NCI-H146 treated with DMSO at 0.1 percent for 48 hours (cell line): ENCODE results near the gene RASIP1.
"Not testable (repeated sequence)": the region's sequence is repeated elsewhere in the genome, so short reads cannot be mapped to it uniquely, and the experiment has no call there.

Experiments used
- DNase-seq: peaks from one replicate; lab custom pipeline; 2025; ENCODE audit not compliant: unreplicated experiment; lab: John Stamatoyannopoulos, UW

Gene RASIP1

DNA sequence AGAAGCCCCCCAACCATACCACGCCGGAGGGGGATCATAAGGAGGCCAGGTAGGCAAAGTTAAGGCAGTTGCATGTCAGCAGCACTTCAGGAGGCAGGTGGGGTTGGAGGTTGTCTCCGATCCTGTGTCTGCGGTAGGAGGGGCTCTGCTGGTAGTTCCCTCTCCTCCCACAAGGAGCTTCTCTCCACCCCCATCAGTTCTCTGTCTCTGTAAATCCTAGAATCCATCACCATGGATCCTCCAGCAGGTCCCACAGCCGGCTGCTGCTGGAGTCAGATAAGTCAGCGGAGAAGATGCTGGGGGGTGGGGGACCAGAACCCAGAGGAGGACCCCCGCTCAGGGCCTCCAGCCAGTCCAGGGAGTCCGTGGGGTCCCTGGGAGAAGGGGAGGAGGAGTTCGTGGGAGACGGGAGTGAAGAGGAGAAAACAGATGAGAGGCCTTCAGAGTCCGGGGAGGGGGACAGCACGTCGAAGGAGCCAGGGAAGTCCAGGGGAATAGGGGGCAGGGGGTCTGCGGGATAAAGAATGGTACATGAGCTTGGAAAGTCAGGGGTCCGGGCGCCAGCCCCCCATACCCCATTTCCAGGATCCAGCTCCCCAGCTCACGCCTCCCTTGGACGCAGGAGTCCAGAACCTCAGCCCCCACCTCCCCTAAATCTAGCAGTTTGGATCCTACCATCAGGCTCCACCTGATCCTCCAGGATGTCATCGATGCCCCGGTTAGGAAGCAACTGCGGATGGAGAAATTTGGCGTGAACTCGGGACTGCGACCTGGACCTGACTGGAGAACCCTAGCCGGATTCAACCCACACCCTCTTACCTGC is 27.2 kb downstream of the RASIP1 start:
- DNase-seq, result no peak

DNA sequence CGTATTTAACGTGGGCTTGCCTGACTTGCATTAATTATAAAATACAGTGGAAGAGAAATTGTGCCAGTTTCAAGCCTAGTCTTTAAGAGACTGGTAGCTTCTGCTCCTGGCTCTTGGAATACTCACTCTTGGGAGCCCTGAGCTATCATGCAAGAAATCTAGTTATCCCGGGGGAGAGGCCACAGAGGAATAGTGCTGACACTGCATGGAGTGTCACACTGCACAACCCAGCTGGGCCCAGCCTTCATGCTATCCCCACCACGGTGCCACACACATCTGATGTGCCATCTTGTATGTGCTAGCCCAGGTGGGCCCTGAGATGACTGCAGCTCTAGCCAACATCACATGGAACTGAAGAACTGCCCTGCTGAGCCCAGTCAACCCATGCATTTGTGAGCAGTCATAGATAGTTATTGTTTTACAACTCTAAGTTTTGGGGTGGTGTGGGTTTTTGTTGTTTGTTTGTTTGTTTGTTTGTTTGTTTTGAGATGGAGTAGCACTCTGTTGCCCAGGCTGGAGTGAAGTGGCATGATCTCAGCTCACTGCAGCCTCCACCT is 29.2 kb downstream of the RASIP1 start:
- DNase-seq, result no peak

DNA sequence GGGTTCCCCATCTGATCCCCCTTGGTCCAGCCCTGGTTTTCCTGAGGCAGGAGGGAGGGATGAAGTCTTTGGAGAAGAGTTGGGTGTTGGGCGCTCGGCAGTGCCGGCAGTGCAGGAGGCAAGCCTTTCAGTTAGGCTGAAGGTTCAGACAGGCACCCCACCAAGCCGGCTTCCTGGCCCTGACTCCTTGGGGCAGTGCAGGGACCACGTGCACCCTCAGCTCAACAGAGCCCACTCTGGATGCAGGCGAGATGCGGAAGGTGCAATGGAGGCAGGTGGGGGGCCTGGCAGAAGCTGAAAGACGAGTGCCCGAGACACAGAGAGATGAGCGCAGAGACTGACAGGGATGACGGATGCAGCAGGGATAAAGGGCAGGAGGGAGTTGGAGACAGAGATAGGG is 31.9 kb downstream of the RASIP1 start:
- DNase-seq, result no peak

DNA sequence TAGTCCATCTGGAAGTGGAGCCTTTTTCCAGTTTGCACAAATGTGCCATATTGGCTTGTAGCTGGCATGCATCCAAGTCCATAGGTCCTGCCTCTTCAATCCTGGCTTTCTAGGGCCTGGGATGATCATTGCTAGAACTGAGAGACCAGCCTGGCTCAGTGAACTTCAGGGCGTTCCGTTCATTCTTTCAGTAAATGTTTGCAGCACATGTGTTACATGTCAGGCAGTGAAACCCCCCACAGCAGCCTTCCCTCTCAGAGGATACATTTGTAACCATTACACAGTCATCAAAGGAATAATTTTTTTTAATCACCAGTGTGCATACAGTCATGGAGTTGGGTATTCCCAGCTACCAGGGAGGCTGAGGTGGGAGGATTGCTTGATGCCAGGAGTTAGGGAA is 35.0 kb downstream of the RASIP1 start:
- DNase-seq, result no peak

DNA sequence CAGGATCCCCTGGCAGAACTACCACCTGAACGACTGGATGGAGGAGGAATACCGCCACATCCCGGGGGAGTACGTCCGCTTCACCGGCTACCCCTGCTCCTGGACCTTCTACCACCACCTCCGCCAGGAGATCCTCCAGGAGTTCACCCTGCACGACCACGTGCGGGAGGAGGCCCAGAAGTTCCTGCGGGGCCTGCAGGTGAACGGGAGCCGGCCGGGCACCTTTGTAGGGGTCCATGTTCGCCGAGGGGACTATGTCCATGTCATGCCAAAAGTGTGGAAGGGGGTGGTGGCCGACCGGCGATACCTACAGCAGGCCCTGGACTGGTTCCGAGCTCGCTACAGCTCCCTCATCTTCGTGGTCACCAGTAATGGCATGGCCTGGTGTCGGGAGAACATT is 37.1 kb downstream of the RASIP1 start:
- no peak for DNase-seq

DNA sequence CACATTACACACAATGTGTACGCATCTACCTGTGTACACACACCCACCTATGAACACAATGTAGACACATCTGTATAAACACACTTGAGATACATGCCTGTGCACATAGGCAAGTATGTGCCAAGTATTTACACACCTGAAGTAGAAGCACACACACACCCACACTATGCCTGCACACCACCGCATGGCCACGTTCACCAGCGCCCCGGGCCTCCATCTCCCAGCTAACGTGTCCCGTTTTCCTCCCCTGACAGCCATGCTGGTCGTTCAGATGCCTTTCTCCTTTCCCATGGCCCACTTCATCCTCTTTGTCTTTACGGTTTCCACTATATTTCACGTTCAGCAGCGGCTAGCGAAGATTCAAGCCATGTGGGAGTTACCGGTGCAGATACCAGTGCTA is 37.7 kb downstream of the RASIP1 start:
- no peak for DNase-seq

DNA sequence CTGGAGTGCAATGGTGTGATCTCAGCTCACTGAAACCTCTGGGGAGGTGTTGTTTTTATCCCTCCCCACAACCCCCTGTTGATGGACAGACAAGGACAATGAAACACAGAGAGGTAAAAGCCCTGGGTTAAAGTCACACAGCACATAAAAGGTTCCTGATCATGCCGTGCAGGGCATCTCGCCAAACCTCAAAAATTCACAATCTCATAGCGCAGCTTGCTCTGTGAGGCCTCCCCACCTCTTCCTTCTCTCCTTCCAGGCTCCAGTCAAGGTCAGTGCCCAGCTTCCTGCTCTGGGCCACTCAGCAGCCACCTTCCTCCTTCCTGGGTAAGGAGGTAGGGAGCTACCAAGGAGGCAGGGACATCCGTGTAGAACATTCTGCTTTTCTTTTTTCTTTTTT is 42.4 kb downstream of the RASIP1 start:
- DNase-seq, result no peak

DNA sequence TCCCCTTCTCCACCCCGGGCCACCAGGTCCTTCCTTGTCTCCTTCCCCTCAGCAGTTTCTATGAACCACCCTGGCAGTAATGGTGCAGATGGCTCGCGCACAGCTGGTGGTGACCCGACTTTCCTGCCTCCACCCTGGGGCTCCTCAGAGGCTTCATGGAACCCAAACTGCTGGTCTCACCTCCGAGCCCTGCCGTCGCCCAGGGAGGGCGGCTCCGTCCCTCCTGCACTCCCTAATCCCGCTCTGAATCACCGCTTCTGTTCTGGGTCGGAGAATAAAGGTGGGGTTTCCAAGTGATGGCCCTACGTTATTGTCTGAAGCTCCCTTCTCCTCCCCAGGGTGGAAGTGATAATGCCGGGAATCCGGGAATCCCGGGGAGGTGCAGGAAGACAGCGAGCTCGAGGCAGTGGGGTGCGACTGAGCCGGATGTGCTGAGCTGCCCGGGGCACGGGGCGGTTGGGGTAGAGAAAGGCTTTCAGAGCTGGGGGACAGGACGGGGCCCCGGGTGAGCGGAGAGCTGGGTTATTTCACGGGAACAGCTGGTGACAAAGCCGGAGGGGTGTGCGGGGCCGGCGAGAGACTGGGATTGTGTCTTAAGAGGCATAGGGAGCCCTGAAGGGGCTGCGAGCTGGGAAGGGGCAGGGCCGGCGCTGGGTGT is 43.9 kb downstream of the RASIP1 start:
- no peak for DNase-seq

DNA sequence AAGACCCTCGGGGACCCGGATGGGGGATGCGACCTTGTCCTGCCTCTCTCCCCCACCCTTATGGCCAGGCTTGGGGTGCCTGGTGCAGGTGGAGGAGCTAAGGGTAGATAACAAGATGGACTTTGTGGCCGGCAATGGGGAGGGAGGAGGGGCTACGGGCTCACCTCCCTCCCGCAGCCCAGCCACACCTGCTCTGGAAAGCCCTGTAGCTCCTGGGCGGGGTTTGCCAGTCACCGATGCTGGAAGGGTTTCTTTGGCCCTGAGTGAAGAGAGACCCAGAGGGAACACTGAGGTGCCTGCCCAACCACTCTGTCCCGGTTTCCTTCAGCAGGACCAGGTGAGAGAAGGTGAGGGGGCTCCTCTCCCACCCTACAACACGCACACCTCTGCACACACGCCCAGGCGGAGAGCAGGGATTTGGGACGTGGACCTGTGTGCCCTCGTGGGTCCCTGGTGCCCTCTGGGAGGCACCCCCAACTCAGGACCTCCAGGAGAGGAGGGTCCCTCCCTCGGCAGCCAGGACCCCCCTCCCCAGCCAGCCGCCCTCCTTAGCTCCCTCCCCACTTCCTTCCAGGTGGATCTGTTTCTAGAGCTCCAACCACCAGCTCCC is 44.6 kb downstream of the RASIP1 start, which contains the start of gene FUT2:
Gene FUT2 (plus strand): TSS at position 229 of the 610 bp plus-strand sequence. CDS start 6,986 bp downstream, outside the sequence.
- DNase-seq, result peak; percentile 35

DNA sequence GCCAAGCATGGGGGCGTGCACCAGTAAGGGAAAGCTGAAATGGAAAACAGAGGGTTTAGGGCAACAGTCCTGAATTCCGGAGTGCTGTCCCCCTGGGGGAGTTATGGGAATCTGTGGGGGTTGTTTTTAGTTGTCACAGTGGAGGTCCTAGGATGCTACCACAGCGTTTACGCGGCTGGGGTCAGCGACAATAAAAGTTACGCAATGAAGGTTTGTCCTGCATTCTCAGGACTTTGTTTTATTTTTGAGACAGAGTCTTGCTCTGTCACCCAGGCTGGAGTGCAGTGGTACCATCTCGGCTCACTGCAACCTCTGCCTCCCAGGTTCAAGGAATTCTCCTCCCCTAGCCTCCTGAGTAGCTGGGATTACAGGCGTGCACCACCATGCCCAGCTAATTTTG is 46.8 kb downstream of the RASIP1 start:
- DNase-seq, result not testable (repeated sequence)

DNA sequence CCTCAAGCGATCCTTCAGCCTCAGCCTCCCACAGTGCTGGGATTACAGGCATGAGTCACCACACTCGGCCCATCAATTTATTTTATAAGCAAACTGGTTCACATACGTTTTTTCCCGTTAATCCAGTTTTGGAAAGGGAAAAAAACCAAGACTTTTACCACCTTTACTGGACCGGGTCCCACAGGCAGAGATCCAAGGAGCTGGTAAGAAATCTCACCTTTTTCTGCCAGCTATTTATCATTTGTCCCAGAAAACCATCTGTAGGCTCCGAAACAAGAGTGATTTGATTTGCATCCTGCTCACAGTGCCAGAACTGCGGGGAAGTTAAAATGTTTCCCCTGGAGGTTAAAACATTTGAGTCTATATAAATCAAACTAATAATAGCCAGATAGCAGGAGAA is 51.0 kb downstream of the RASIP1 start:
- DNase-seq, result no peak

DNA sequence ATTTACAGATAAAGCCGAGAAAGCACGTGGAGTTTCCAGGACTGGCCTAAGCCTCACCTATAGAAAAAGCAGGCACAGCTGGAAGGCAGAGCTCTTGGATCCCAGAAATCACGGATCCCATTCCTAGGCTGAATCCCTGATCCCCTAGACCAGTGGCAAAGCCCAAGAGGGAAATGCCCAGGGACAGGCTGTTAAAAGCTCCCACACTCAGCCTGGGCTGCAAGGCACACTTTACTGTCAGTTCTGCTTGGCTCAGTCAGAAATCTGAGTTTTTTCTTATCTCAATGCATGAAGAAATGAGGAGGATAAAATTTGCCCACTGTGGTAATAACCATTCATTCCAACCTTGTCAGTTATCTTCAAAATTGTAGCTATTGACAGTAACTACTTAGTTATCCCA is 52.6 kb downstream of the RASIP1 start:
- no peak for DNase-seq

DNA sequence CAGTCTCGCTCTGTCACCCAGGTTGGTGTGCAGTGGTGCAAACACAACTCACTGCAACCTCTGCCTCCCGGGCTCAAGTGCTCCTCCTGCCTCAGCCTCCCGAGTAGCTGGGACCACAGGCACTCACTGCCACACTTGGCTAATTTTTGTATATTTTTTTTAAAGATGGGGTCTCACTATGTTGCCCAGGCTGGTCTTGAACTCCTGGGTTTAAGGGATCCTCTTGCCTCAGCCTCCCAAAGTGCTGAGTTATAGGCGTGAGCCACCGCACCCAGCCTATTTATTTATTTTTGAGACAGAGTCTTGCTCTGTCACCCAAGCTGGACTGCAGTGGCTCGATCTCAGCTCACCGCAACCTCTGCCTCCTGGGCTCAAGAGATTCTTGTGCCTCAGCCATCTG is 53.8 kb downstream of the RASIP1 start:
- not testable (repeated sequence) for DNase-seq

DNA sequence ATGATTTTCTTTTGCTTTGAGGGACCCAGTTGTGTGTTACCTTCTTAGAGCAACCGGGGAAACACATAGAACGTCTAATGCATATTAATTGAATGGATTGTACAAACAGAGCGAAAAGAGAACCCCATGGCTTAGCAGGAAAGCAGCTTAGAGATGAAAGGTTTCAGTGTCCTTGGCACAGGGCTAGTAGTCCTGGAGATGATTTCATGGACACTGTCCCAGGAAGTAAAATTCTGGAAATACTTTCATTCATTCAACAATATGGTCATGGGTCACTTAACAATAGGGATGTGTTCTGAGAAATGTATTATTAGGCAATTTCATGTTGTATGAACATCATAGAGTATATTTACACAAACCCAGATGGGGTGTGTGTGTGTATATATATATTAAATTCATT is 54.3 kb downstream of the RASIP1 start:
- DNase-seq, result no peak

DNA sequence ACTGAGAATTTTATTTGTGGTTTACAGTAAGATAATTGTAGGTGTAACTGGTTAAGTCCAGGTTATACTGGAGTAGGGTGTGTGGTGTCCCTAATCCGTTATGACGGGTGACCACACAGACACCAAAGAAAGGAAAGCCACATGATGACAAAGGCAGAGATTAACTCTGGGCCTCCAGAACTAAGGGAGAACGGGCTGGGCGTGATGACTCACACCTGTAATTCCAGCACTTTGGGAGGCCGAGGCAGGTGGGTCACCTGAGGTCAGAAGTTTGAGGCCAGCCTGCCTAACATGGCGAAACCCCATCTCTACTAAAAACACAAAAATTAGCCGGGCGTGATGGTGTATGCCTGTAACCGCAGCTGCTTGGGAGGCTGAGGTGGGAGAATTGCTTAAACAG is 54.8 kb downstream of the RASIP1 start:
- DNase-seq, result no peak

DNA sequence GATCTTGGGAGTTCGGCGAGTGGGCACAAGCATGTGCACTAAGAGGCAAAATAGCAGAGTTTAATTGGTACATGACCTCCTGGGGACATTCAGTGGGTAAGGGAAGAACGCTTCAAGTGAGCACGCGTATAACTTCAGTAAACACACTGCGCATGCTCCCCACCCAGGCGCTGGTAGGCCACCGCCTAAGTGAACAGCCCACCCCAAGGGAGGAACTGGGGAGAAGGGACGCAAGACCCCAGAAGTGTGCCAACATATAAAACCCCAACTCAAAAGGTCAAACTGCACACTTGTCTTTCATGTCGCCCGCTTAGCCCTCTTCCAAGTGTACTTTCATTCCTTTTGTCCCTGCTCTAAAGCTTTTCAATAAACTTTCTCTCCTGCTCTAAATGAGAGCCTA is 57.1 kb downstream of the RASIP1 start:
- DNase-seq, result no peak

DNA sequence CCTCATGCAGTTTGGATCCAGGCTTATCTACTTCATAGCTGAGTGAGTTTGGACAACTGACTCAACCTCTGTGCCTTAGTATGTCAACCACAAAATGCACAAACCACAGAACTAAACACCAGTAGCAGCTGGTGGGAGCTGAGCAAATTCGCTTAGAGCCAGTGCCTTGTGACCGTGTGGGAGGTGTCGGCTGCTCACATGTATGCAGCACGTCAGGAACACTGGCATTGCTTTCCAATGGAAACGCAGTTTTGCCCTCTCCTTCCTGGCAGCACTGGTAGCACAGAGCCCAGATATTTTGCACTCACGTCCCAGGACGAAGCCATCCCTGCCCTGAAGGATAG is 59.3 kb downstream of the RASIP1 start:
- no peak for DNase-seq

DNA sequence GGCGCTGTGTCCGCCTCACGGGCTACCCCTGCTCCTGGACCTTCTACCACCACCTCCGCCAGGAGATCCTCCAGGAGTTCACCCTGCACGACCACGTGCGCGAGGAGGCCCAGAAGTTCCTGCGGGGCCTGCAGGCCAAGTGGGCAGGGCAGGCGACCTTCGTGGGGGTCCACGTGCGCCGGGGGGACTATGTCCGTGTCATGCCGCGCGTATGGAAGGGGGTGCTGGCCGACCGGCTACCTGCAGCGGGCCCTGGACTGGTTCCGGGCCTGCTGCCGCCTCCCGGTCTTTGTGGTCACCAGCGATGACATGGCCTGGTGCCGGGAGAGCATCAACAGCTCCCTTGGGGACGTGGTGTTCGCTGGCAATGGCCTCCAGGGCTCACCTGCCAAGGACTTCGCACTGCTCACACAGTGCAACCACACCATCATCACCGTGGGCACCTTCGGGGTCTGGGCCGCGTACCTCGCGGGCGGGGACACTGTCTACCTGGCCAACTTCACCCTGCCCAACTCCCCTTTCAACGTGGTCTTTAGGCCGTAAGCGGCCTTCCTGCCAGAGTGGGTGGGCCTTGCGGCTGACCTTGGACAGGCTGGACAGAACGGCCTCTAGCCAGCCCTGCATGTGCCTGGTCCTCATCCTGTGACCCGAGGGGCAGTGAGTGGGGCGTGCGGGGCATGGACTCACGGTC is 59.8 kb downstream of the RASIP1 start:
- DNase-seq, result no peak

DNA sequence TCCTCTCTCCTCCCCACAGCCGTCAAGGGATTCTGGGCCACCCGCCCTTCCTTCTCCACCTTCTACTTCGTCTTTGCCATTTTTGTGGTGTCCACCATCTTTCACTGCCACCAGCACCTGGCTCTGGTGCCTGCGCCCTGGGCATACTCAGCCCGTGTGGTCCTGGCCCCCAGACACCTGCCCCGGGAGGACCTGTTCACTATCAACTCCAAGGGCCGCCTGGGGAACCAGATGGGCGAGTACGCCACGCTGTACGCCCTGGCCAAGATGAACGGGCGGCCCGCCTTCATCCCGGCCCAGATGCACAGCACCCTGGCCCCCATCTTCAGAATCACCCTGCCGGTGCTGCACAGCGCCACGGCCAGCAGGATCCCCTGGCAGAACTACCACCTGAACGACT is 60.4 kb downstream of the RASIP1 start:
- not testable (repeated sequence) for DNase-seq

DNA sequence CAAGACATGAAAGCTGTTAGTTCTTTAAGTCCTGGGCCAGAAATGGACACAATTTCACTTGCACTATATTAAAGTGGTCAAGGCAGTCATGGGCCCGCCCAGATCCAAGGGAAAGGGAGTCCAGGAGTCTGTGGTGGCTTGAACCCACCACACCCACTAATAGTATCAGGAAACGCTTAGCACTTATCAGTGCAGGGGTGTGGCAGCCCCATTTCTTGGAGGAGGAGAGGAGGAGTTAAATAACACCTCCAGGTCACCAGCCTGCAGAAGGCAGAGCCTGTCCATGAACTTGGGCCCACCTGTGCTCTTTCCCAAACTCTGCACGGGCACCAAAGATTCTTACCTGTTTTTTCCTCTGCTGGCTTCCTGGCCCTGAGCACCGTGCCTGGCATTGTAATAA is 62.2 kb downstream of the RASIP1 start:
- no peak for DNase-seq

DNA sequence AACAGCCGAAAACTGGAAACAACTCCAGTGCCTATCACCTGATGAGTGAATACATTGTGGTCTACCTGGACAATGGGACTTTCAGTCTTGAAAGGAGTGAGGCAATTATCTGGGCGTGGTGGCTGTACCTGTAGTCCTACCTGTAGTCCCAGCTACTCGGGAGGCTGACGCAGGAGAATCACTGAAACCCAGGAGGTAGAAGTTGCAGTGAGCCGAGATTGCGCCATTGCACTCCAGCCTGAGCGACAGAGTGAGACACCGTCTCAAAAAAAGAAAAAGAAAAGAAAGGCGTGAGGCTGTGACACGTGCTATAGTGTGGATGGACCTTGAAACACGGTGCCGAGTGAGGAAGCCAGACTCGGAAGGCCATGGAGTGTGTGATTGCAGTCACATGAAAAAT is 63.5 kb downstream of the RASIP1 start:
- DNase-seq, result peak; percentile 12
